PC-9 (cell line): ENCODE data around the gene GALNT13. TPM values are rescaled to one million over a fixed set of nuclear protein-coding genes. Genes with fewer than 3 reads are reported as not detected.

ENCODE experiments used
- BruUV-seq: library from RNA; stranded (reverse); fragments of 400-500 nt; replicated peaks from 2 replicates; lab custom pipeline; 2021; lab: Mats Ljungman, UMichigan
- CTCF ChIA-PET: fragments of 300-600 bp; sonication (Branson Sonifier 250); formaldehyde crosslinking; loops from one replicate; lab custom pipeline; 2022; ENCODE audit warnings: antibody characterized with exemption; lab: Charles Lee
- POLR2A ChIA-PET: fragments of 300-600 bp; sonication (Branson Sonifier 250); formaldehyde crosslinking; loops from one replicate; lab custom pipeline; 2022; ENCODE audit warnings: antibody characterized with exemption; ENCODE audit not compliant: unreplicated experiment; lab: Charles Lee
- DNase-seq, 2 experiments: peaks; one replicate each; pipeline versions ENCODE4 v3.0.0 to v3.0.0-alpha.2; 2015 to 2022; ENCODE audit warnings: mixed read lengths in 1 of 2
- H2AFZ ChIP-seq: fragments of 200-600 bp; sonication (generic); 2 replicates; pipeline ENCODE4 v1.8.1; 2017; ENCODE audit warnings: antibody characterized with exemption
- H3F3A ChIP-seq: fragments of 200-600 bp; sonication (generic); 2 replicates; pipeline ENCODE4 v1.8.1; 2017; ENCODE audit warnings: antibody characterized with exemption, mild to moderate bottlenecking, low read depth; ENCODE audit not compliant: insufficient read depth
- H3K27ac ChIP-seq: fragments of 200-600 bp; sonication (generic); 2 replicates; pipeline ENCODE4 v1.6.1; 2016; ENCODE audit warnings: mixed run types
- H3K27me3 ChIP-seq: fragments of 200-600 bp; sonication (generic); 2 replicates; pipeline ENCODE4 v1.6.1; 2016; ENCODE audit warnings: low read depth, mixed run types; ENCODE audit not compliant: insufficient read depth
- H3K36me3 ChIP-seq: fragments of 200-600 bp; sonication (generic); 2 replicates; pipeline ENCODE4 v1.6.1; 2016; ENCODE audit warnings: low read depth, mixed run types
- H3K4me1 ChIP-seq: fragments of 200-600 bp; sonication (generic); replicated peaks from 2 replicates; pipeline ENCODE4 v1.6.1; 2016; ENCODE audit warnings: mixed run types; ENCODE audit not compliant: insufficient read depth
- H3K4me2 ChIP-seq: fragments of 200-600 bp; sonication (generic); 2 replicates; pipeline ENCODE4 v1.6.1; 2017; ENCODE audit warnings: mixed run types
- H3K4me3 ChIP-seq: fragments of 200-600 bp; sonication (generic); 2 replicates; pipeline ENCODE4 v1.6.1; 2016; ENCODE audit warnings: mixed run types
- H3K79me2 ChIP-seq: fragments of 200-600 bp; sonication (generic); 2 replicates; pipeline ENCODE4 v1.6.1; 2017; ENCODE audit warnings: low read depth, mixed run types
- H3K9me2 ChIP-seq: fragments of 200-600 bp; sonication (generic); 2 replicates; pipeline ENCODE4 v1.8.1; 2017; ENCODE audit warnings: mild to moderate bottlenecking; ENCODE audit not compliant: insufficient read depth
- H3K9me3 ChIP-seq: fragments of 200-600 bp; sonication (generic); 2 replicates; pipeline ENCODE4 v1.8.1; 2016; ENCODE audit warnings: low read depth; ENCODE audit not compliant: insufficient read depth
- H4K20me1 ChIP-seq: fragments of 200-600 bp; sonication (generic); 2 replicates; pipeline ENCODE4 v1.8.1; 2017; ENCODE audit not compliant: insufficient read depth
- EZH2 ChIP-seq: fragments of 200-600 bp; sonication (generic); IDR thresholded peaks from 2 replicates; pipeline ENCODE4 v1.8.0; 2017; ENCODE audit warnings: antibody characterized with exemption, low read depth
- intact Hi-C: fragments of 100-400 bp; cut with micrococcal nuclease; formaldehyde crosslinking; loops from one replicate; pipeline ENCODE4 v1.10.0; 2022; ENCODE audit not compliant: unreplicated experiment
- total RNA-seq: library from RNA; stranded (reverse); gene quantifications from 2 replicates; pipeline ENCODE4 v1.2.3, GENCODE V29; 2021
- TF ChIP-seq, protein P1 (sequence below): fragments of 200-600 bp; sonication (generic); conservative IDR thresholded peaks from 2 replicates; pipeline ENCODE4 v1.6.1; 2017; ENCODE audit warnings: mixed run types, antibody characterized with exemption, mild to moderate bottlenecking, moderate library complexity

GALNT13 gene
- total RNA-seq, 1 experiment from 2014 or later, result 3.6 TPM

- H3K4me2 ChIP-seq, result no peak overlapping the region
- CTCF ChIA-PET, result no interaction called here
- H4K20me1 ChIP-seq, result no peaks in the 10 kb centered on the region
- no peak for TF ChIP-seq EZH2
- TF ChIP-seq, protein P1, sequence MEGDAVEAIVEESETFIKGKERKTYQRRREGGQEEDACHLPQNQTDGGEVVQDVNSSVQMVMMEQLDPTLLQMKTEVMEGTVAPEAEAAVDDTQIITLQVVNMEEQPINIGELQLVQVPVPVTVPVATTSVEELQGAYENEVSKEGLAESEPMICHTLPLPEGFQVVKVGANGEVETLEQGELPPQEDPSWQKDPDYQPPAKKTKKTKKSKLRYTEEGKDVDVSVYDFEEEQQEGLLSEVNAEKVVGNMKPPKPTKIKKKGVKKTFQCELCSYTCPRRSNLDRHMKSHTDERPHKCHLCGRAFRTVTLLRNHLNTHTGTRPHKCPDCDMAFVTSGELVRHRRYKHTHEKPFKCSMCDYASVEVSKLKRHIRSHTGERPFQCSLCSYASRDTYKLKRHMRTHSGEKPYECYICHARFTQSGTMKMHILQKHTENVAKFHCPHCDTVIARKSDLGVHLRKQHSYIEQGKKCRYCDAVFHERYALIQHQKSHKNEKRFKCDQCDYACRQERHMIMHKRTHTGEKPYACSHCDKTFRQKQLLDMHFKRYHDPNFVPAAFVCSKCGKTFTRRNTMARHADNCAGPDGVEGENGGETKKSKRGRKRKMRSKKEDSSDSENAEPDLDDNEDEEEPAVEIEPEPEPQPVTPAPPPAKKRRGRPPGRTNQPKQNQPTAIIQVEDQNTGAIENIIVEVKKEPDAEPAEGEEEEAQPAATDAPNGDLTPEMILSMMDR, result no peak
- no TSS peak for BruUV-seq
- no peak overlapping the region for H3K4me3 ChIP-seq
- H3K9me3 ChIP-seq, result no peaks in the 10 kb centered on the region
- no peaks in the 10 kb centered on the region for H3K27me3 ChIP-seq
- intact Hi-C loops, result no loop called here
- no peaks in the 10 kb centered on the region for H3K4me1 ChIP-seq
- H3K9me2 ChIP-seq, result no peaks in the 10 kb centered on the region
- H3K27ac ChIP-seq, result peak overlapping the region; percentile 73
- H3F3A ChIP-seq, result no peaks in the 10 kb centered on the region
- no peaks in the 10 kb centered on the region for H3K79me2 ChIP-seq
- H3K36me3 ChIP-seq, result no peaks in the 10 kb centered on the region
- DNase-seq, result no peak
- no peak overlapping the region for H2AFZ ChIP-seq
- POLR2A ChIA-PET, result no interaction called here
Measured at GRCh38 chr2:154143105-154143504, 271.4 kb downstream of the GALNT13 start.

DNA sequence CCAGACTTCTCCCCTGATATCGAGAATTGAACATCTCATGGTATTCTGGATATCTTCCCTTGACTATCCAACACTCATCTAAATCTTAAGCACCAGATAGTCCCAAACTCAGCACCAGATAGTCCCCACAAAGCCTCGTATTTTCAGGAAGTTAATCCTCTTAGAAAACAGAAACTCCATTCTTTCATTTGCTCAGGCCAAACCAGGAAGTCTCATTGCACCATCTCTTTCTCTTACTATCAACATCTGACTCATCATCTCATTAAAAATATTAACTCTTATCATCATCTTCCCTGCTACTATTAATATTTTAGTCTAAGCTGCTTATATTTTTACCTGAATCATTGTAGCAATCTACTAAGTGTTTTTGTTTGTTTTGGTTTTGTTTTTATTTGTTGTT lies 286.4 kb downstream of the GALNT13 start:
- Histone ChIP-seq H2AFZ (no peak overlapping the region), H3K4me2 (peak overlapping the region; percentile 19; the same call in 1 of the 2 replicates), H3K79me2 (no peaks in the 10 kb centered on the region), H3K4me1 (no peaks in the 10 kb centered on the region), H3K36me3 (no peaks in the 10 kb centered on the region), H4K20me1 (no peaks in the 10 kb centered on the region), H3K27ac (peak overlapping the region; percentile 43; the same call in 1 of the 2 replicates), H3K9me3 (no peaks in the 10 kb centered on the region), H3K4me3 (no peak overlapping the region; the same call in 1 of the 2 replicates), H3K9me2 (no peaks in the 10 kb centered on the region), H3F3A (no peaks in the 10 kb centered on the region), H3K27me3 (no peaks in the 10 kb centered on the region)
- CTCF ChIA-PET, result no interaction called here
- BruUV-seq, result no TSS peak
- intact Hi-C loops, result no loop called here
- TF ChIP-seq, protein P1, result no peak
- no peak for TF ChIP-seq EZH2
- POLR2A ChIA-PET, result no interaction called here
- peak in 1 of 2 experiments; percentile 38 for DNase-seq

DNA sequence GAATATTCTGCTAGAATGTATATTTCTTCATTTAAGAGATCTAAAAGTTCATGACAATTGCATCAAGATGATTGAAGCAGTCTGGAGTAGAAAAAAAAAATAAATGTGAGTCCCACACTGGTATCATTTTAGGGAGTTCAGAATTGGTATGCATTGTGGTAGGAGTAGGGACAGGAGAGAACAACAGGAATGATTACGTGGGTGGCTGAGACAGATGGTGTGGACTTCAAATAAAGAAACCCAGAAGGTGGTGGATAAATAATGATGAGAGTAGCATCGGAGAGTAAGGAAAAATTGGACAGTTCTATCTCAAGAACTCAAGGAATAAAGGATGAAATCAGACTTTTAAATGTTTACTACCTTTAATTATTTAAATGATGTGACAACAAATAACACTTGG lies 289.6 kb downstream of the GALNT13 start:
- H2AFZ ChIP-seq, result no peak overlapping the region
- no peaks in the 10 kb centered on the region for H3K79me2 ChIP-seq
- H3K4me3 ChIP-seq, result no peak overlapping the region
- no TSS peak for BruUV-seq
- ChIA-PET CTCF (no interaction called here), POLR2A (no interaction called here)
- no peaks in the 10 kb centered on the region for H3K27me3 ChIP-seq
- TF ChIP-seq, protein P1, result no peak
- TF ChIP-seq EZH2, result no peak
- no peaks in the 10 kb centered on the region for H3K9me3 ChIP-seq
- no peaks in the 10 kb centered on the region for H3K4me1 ChIP-seq
- DNase-seq, result no peak
- no peaks in the 10 kb centered on the region for H4K20me1 ChIP-seq
- intact Hi-C loops, result no loop called here
- H3K9me2 ChIP-seq, result no peaks in the 10 kb centered on the region
- H3K4me2 ChIP-seq, result no peak overlapping the region
- H3K27ac ChIP-seq, result no peak overlapping the region
- no peaks in the 10 kb centered on the region for H3F3A ChIP-seq
- no peaks in the 10 kb centered on the region for H3K36me3 ChIP-seq
